Measurements from ENCODE around the gene GTPBP6. TPM values are rescaled to one million over a fixed set of nuclear protein-coding genes. Genes with fewer than 3 reads are reported as not detected.
A peak's percentile ranks its signal among the peaks of the same experiment; 100 is the strongest.

GTPBP6 gene, protein sequence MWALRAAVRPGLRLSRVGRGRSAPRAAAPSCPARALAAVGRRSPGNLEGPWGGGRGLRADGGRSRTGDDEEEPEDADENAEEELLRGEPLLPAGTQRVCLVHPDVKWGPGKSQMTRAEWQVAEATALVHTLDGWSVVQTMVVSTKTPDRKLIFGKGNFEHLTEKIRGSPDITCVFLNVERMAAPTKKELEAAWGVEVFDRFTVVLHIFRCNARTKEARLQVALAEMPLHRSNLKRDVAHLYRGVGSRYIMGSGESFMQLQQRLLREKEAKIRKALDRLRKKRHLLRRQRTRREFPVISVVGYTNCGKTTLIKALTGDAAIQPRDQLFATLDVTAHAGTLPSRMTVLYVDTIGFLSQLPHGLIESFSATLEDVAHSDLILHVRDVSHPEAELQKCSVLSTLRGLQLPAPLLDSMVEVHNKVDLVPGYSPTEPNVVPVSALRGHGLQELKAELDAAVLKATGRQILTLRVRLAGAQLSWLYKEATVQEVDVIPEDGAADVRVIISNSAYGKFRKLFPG
- total RNA-seq: 100 to 1,000 TPM in 3 of 5 donors, 10 to 100 TPM in 2; 58.8 to 112 (median 111) TPM
- total RNA-seq (2013): 36.2 TPM
- total RNA-seq: 52.3 to 126 (median 75.3) reads per million in 29 experiments

DNA sequence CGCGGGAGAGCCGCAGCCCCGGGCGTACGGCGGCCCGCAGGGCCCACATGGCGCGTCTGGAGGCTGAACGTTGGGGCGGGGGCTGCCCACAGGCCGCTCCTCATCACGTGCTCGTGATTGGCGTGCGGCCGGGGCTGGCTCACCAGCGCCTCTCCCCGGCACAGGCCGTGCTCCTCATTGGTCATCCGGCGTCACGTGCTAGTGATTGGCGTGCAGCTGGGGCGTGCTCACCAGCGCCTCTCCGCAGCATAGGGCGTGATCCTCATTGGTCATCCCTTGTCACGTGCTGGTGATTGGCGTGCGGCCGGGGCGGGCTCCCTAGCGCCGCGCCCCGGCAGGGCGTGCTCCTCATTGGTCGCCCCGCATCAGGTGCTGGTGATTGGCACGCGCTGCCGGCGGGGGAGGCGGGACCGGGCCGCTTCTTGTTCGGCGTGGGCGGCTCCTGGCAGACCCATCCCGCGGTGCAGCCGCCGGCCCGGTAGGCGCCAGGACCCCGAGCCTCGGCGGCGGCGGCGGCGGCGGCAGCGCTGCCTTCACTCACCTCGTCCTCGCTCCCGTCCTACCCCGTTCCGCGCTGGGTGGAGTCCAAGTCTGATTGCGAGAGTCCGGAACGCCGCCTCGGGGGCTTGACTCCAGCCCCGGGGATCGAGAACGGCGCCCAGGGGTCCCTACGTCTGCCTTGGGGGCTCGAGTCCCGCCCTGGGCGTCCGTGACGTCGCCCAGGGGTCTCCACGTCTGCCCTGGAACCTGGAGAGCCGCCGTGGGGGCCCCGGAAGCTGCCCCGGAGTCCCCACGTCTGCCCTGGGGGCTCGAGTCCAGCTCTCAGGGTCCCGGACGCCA is at the start of gene GTPBP6:
Gene GTPBP6 (minus strand): TSS at position 58 of the 840 bp plus-strand sequence. CDS start 9 bp downstream, at position 49.
- peaks cover 23 to 35% (median 32%) of the 10 kb centered on the region in 3 donors for H3K4me1 Mint-ChIP-seq
- no peaks in the 10 kb centered on the region for H3K27me3 Mint-ChIP-seq
- ChIA-PET CTCF (no interaction called here), POLR2A (no interaction called here)
- peak within 1 kb of the TSS; percentile 82 to 97 for H3K4me3 ChIP-seq (ENCODE audit: control insufficient read depth in 1 of 2, extremely low read depth in 1 of 2, low read length in 1 of 2)
- H3K27ac ChIP-seq (ENCODE audit: low read length): peak within 1 kb of the TSS; percentile 96
- peaks cover 22 to 24% of the 10 kb centered on the region in 2 donors for H3K36me3 ChIP-seq (ENCODE audit: control insufficient read depth in 2 of 2, extremely low read depth in 1 of 2, insufficient read depth in 1 of 2, low read length in 1 of 2)
- H3K4me3 Mint-ChIP-seq: peak within 1 kb of the TSS in 2 of 3 donors; percentile 88 to 91
- WGBS (ENCODE audit: insufficient coverage): under 1% methylated on average over 97 of the region's 97 CpGs
- ATAC-seq (replicated peaks in 1 of 4) (peak; percentile 75 to 82 (median 81)), DNase-seq (peak; percentile 95 to 100 (median 99))
- H3K9me3 Mint-ChIP-seq: no peaks in the 10 kb centered on the region
- H3K4me1 ChIP-seq (ENCODE audit: control insufficient read depth in 1 of 2, extremely low read depth in 1 of 2, insufficient read depth in 2 of 2, low read length in 2 of 2): peaks cover 12 to 54% of the 10 kb centered on the region in 2 experiments
- peak within 1 kb of the TSS; percentile 96 to 98 for H3K27ac Mint-ChIP-seq
- peaks cover 3% of the 10 kb centered on the region for H3K36me3 Mint-ChIP-seq
- H3K27me3 ChIP-seq (replicated peaks in 1 of 2; ENCODE audit: control insufficient read depth in 2 of 2, extremely low read depth in 1 of 2, insufficient read depth in 2 of 2, low read length in 1 of 2): peaks cover 0 to 13% of the 10 kb centered on the region in 2 experiments
- H3K9me3 ChIP-seq: no peaks in the 10 kb centered on the region

DNA sequence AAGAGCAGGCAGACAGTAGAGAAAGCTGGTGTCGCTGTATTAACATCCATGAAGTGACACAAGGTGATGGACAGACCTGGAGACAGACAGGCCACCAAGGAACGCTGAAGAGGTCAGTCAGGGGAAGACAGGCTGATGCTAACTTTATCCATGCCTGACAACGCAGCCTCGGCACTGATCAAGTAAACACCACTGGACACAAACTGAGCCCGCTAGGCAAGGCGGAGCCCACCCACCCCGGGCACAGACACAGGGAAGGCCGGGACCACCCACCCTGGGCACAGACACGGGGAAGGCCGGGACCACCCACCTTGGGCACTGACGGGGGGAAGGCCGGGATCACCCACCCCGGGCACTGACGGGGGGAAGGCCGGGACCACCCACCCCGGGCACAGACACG is 49.3 kb upstream of the GTPBP6 start:
- H3K36me3 Mint-ChIP-seq: peaks cover 16% of the 10 kb centered on the region
- no peaks in the 10 kb centered on the region for H3K9me3 ChIP-seq
- CTCF ChIA-PET: no interaction called here
- H3K4me3 ChIP-seq (ENCODE audit: control insufficient read depth in 1 of 2, extremely low read depth in 1 of 2, low read length in 1 of 2): no peak overlapping the region
- H3K27ac Mint-ChIP-seq: no peak overlapping the region
- DNase-seq: no peak
- ATAC-seq (replicated peaks in 1 of 4): no peak
- peaks cover 17 to 20% (median 19%) of the 10 kb centered on the region in 3 donors for H3K4me1 Mint-ChIP-seq
- H3K4me1 ChIP-seq (ENCODE audit: control insufficient read depth in 1 of 2, extremely low read depth in 1 of 2, insufficient read depth in 2 of 2, low read length in 2 of 2): peaks cover 1 to 2% of the 10 kb centered on the region in 2 experiments
- peaks cover 14 to 21% of the 10 kb centered on the region in 2 donors for H3K27me3 Mint-ChIP-seq
- H3K36me3 ChIP-seq (ENCODE audit: control insufficient read depth in 2 of 2, extremely low read depth in 1 of 2, insufficient read depth in 1 of 2, low read length in 1 of 2): no peaks in the 10 kb centered on the region
- POLR2A ChIA-PET: no interaction called here
- no peaks in the 10 kb centered on the region for H3K9me3 Mint-ChIP-seq
- H3K27ac ChIP-seq (ENCODE audit: low read length): no peak overlapping the region
- 96% methylated on average over 7 of the region's 17 CpGs for WGBS (ENCODE audit: insufficient coverage)
- no peak overlapping the region for H3K4me3 Mint-ChIP-seq
- peaks cover 3 to 31% of the 10 kb centered on the region in 2 experiments for H3K27me3 ChIP-seq (replicated peaks in 1 of 2; ENCODE audit: control insufficient read depth in 2 of 2, extremely low read depth in 1 of 2, insufficient read depth in 2 of 2, low read length in 1 of 2)

DNA sequence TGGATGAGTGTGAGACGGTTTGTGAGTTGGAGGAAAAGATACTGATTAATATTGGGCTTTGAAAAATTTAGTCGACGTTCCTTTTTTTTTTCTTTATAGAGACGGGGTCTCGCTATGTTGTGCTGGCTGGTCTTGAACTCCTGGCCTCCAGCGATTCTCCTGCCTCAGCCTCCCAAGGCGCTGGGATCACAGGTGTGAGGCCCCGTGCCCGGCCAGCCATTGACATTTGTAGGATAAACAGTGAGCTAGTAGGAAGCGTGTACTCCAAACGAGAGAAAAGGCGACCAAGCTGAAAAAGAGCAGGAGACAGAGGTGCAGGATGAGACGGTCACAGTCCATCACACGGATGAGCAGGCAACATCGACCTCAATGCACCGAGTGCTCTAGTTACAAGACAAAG is 48.8 kb upstream of the GTPBP6 start:
- DNase-seq: no peak
- no peaks in the 10 kb centered on the region for H3K9me3 Mint-ChIP-seq
- Histone ChIP-seq H3K4me3 (ENCODE audit: control insufficient read depth in 1 of 2, extremely low read depth in 1 of 2, low read length in 1 of 2) (no peak overlapping the region), H3K4me1 (ENCODE audit: control insufficient read depth in 1 of 2, extremely low read depth in 1 of 2, insufficient read depth in 2 of 2, low read length in 2 of 2) (peaks cover 0 to 2% of the 10 kb centered on the region in 2 experiments), H3K27ac (ENCODE audit: low read length) (no peak overlapping the region), H3K9me3 (no peaks in the 10 kb centered on the region), H3K36me3 (ENCODE audit: control insufficient read depth in 2 of 2, extremely low read depth in 1 of 2, insufficient read depth in 1 of 2, low read length in 1 of 2) (no peaks in the 10 kb centered on the region), H3K27me3 (replicated peaks in 1 of 2; ENCODE audit: control insufficient read depth in 2 of 2, extremely low read depth in 1 of 2, insufficient read depth in 2 of 2, low read length in 1 of 2) (peaks cover under 1 to 26% of the 10 kb centered on the region in 2 experiments)
- POLR2A ChIA-PET: no interaction called here
- peaks cover 11 to 18% of the 10 kb centered on the region in 2 donors for H3K27me3 Mint-ChIP-seq
- no peak for ATAC-seq (replicated peaks in 1 of 4)
- CTCF ChIA-PET: no interaction called here
- H3K27ac Mint-ChIP-seq: no peak overlapping the region
- peaks cover 14 to 18% (median 16%) of the 10 kb centered on the region in 3 donors for H3K4me1 Mint-ChIP-seq
- peaks cover 18% of the 10 kb centered on the region for H3K36me3 Mint-ChIP-seq
- H3K4me3 Mint-ChIP-seq: no peak overlapping the region
- WGBS (ENCODE audit: insufficient coverage): 92% methylated on average over 15 of the region's 16 CpGs

DNA sequence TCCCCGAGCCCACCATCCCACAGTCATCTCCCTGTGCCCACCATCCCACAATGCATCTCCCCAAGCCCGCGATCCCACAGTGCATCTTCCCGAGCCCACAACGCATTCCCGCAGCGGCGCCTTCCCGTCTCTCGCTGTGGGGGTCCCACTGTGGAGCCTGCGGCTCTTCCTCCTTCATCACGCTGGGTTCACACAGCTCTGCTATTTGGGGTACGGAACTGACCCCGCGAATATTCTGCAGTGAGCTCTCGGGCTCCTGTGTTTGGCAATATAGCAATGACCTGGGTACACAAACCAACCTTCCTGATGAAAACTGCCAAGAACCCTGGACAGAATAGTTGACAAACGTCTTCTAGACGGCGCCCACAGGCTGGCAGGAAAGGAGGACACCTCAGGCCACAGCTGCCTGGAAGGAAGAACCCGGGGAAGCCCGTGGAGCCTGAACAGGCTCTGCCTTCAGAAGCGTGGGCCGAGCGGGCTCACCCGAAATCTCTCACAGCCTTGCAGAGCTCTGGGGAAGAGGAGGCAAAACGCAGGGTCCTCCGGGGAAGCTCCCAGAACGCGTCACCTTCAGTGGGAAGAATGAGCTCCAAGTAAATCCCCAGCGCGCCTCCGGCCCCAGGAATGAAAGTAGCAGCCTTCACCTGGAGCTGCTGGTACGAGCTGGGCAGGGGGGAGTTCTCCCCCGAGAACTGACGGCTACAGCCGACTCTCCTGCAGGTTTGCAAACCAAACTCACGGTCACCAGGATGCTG is 45.2 kb upstream of the GTPBP6 start:
- H3K9me3 Mint-ChIP-seq: peaks cover 0 to 7% (median 3%) of the 10 kb centered on the region in 3 donors
- POLR2A ChIA-PET: no interaction called here
- WGBS (ENCODE audit: insufficient coverage): 95% methylated on average over 34 of the region's 37 CpGs

DNA sequence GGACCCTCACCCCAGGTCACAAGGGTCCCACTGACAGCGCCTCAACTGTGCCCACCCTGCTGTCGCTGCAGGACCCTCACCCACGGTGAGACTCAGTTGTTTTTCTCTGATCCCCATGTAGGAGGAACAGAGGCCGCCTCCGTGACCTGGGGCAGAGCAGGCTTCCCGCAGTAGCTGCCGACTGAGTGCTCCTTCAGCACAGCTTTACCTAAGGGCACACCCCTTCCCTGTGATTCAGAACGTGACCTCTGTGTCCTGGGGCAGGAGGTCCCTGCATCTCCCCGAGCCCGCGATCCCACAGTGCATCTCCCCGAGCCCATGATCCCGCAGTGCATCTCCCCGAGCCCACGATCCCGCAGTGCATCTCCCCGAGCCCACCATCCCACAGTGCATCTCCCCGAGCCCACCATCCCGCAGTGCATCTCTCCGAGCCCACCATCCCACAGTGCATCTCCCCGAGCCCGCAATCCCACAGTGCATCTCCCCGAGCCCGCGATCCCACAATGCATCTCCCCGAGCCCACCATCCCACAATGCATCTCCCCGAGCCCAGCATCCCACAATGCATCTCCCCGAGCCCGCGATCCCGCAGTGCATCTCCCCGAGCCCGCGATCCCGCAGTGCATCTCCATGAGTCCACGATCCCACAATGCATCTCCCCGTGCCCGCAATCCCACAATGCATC is 44.5 kb upstream of the GTPBP6 start:
- CTCF ChIA-PET: no interaction called here
- no peak for DNase-seq
- H3K4me1 ChIP-seq (ENCODE audit: control insufficient read depth in 1 of 2, extremely low read depth in 1 of 2, insufficient read depth in 2 of 2, low read length in 2 of 2): peaks cover 0 to 4% of the 10 kb centered on the region in 2 experiments
- no peaks in the 10 kb centered on the region for H3K27me3 ChIP-seq (replicated peaks in 1 of 2; ENCODE audit: control insufficient read depth in 2 of 2, extremely low read depth in 1 of 2, insufficient read depth in 2 of 2, low read length in 1 of 2)
- H3K9me3 Mint-ChIP-seq: peaks cover 0 to 7% (median 3%) of the 10 kb centered on the region in 3 donors
- 75% methylated on average over 36 of the region's 38 CpGs for WGBS (ENCODE audit: insufficient coverage)
- H3K36me3 Mint-ChIP-seq: peaks cover 41% of the 10 kb centered on the region
- POLR2A ChIA-PET: no interaction called here
- H3K36me3 ChIP-seq (ENCODE audit: control insufficient read depth in 2 of 2, extremely low read depth in 1 of 2, insufficient read depth in 1 of 2, low read length in 1 of 2): peaks cover 0 to 10% of the 10 kb centered on the region in 2 donors
- no peak overlapping the region for H3K4me3 Mint-ChIP-seq
- ATAC-seq (replicated peaks in 1 of 4): no peak
- no peak overlapping the region for H3K4me3 ChIP-seq (ENCODE audit: control insufficient read depth in 1 of 2, extremely low read depth in 1 of 2, low read length in 1 of 2)
- no peaks in the 10 kb centered on the region for H3K9me3 ChIP-seq
- H3K27ac ChIP-seq (ENCODE audit: low read length): no peak overlapping the region
- no peak overlapping the region for H3K27ac Mint-ChIP-seq
- H3K4me1 Mint-ChIP-seq: peaks cover 1 to 9% (median 2%) of the 10 kb centered on the region in 3 donors
- H3K27me3 Mint-ChIP-seq: no peaks in the 10 kb centered on the region

More for the DNA sequence above, 45.2 kb upstream of the GTPBP6 start:
- Mint-ChIP-seq H3K4me3 (no peak overlapping the region), H3K27ac (no peak overlapping the region), H3K36me3 (peaks cover 41% of the 10 kb centered on the region), H3K27me3 (no peaks in the 10 kb centered on the region), H3K4me1 (peaks cover 1 to 9% (median 2%) of the 10 kb centered on the region in 3 donors)
- DNase-seq (no peak), ATAC-seq (replicated peaks in 1 of 4) (no peak)
- Histone ChIP-seq H3K27ac (ENCODE audit: low read length) (no peak overlapping the region), H3K36me3 (ENCODE audit: control insufficient read depth in 2 of 2, extremely low read depth in 1 of 2, insufficient read depth in 1 of 2, low read length in 1 of 2) (peaks cover 0 to 10% of the 10 kb centered on the region in 2 donors), H3K27me3 (replicated peaks in 1 of 2; ENCODE audit: control insufficient read depth in 2 of 2, extremely low read depth in 1 of 2, insufficient read depth in 2 of 2, low read length in 1 of 2) (no peaks in the 10 kb centered on the region), H3K9me3 (no peaks in the 10 kb centered on the region), H3K4me3 (ENCODE audit: control insufficient read depth in 1 of 2, extremely low read depth in 1 of 2, low read length in 1 of 2) (no peak overlapping the region), H3K4me1 (ENCODE audit: control insufficient read depth in 1 of 2, extremely low read depth in 1 of 2, insufficient read depth in 2 of 2, low read length in 2 of 2) (no peaks in the 10 kb centered on the region)
- CTCF ChIA-PET: no interaction called here

All from T-cell (primary cell).